ENCODE data around the gene CCDC192.

Gene CCDC192

DNA sequence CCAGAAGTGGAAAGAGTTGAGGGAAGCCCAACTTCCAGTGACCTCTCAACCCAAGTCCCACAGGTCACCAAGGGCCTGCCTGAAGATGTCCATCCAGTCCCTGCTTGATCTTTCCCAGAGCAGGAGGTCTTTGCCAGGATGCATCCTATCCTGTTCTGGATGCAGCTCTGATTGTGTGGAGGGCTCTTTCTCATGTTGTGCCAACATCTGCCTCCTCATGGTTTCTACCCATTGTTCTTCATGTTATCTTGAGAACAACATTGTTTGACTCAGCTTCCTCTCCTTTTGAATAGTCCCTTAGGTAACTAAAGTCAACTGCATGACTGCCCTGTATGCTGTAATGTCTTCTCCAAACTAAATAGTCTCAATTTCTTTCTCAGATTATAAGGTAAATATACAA, 169.3 kb downstream of the CCDC192 start:
- H4K20me1 ChIP-seq (ENCODE audit: insufficient read depth): no peaks in the 10 kb centered on the region
- H3K27me3 ChIP-seq (ENCODE audit: insufficient read depth, low read depth): no peaks in the 10 kb centered on the region
- TF ChIP-seq, protein P1, sequence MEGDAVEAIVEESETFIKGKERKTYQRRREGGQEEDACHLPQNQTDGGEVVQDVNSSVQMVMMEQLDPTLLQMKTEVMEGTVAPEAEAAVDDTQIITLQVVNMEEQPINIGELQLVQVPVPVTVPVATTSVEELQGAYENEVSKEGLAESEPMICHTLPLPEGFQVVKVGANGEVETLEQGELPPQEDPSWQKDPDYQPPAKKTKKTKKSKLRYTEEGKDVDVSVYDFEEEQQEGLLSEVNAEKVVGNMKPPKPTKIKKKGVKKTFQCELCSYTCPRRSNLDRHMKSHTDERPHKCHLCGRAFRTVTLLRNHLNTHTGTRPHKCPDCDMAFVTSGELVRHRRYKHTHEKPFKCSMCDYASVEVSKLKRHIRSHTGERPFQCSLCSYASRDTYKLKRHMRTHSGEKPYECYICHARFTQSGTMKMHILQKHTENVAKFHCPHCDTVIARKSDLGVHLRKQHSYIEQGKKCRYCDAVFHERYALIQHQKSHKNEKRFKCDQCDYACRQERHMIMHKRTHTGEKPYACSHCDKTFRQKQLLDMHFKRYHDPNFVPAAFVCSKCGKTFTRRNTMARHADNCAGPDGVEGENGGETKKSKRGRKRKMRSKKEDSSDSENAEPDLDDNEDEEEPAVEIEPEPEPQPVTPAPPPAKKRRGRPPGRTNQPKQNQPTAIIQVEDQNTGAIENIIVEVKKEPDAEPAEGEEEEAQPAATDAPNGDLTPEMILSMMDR (conservative IDR thresholded peaks at IDR 0.05; ENCODE audit: low read depth, low read length): no peak
- no peak overlapping the region for H2AFZ ChIP-seq (ENCODE audit: low read depth)
- H3K4me3 ChIP-seq (IDR thresholded peaks at IDR 0.05; ENCODE audit: insufficient read depth, low read depth, low read length): no peak overlapping the region
- H3K4me2 ChIP-seq: no peak overlapping the region
- H3K4me1 ChIP-seq (ENCODE audit: low read depth, poor library complexity, severe bottlenecking): peaks cover 14% of the 10 kb centered on the region
- no peaks in the 10 kb centered on the region for H3K79me2 ChIP-seq (ENCODE audit: insufficient read depth, low read depth)
- no peaks in the 10 kb centered on the region for H3K36me3 ChIP-seq (ENCODE audit: insufficient read depth)
- H3K9ac ChIP-seq: no peak overlapping the region
- no peak overlapping the region for H3K27ac ChIP-seq

DNA sequence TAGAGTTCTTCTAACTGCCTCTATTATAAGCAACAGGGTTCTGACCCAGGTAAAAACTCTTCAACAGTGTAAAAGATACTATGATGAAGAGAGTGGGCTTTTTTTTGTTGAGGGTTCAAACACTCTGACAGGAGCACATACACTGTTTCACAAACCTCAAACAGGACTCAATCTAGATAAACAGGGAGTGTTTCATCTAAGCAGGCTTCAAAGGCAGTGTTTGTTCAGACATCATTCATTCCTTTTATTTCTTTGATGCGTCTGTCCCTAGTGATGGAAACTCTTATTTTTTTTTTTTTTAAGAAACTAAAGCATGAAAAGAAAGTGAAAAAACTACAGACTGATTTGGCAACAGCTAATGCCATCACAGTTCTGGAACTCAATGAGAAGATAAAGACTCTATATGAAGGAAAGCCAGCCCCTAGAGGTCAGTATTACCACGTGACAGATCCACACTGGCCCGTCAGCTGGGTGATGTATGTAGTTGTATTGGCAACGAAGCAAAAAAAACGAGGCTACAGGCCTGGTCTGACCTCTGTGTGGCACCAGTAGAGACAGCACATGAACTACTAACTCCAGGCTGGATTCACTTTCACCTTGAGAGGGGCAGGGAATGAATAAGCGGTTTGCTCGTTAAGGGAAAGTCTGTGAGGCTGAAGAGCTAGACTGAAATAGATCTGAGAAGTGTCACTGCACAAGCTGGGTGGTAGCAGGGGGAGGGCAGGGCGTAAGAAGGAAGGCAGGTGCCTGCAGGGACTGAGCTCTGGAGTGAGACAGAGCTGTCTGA, 172.2 kb downstream of the CCDC192 start:
- H3K79me2 ChIP-seq (ENCODE audit: insufficient read depth, low read depth): no peaks in the 10 kb centered on the region
- no peak overlapping the region for H3K27ac ChIP-seq
- no peak overlapping the region for H3K9ac ChIP-seq
- H3K27me3 ChIP-seq (ENCODE audit: insufficient read depth, low read depth): no peaks in the 10 kb centered on the region
- no peaks in the 10 kb centered on the region for H4K20me1 ChIP-seq (ENCODE audit: insufficient read depth)
- H3K4me1 ChIP-seq (ENCODE audit: low read depth, poor library complexity, severe bottlenecking): peaks cover 14% of the 10 kb centered on the region
- H3K4me3 ChIP-seq (IDR thresholded peaks at IDR 0.05; ENCODE audit: insufficient read depth, low read depth, low read length): no peak overlapping the region
- peak overlapping the region; percentile 23; the same call in 1 of the 2 replicates for H3K4me2 ChIP-seq
- TF ChIP-seq, protein P1 (conservative IDR thresholded peaks at IDR 0.05; ENCODE audit: low read depth, low read length): peak; percentile 54
- peak overlapping the region; percentile 18; the same call in 1 of the 2 replicates for H2AFZ ChIP-seq (ENCODE audit: low read depth)
- no peaks in the 10 kb centered on the region for H3K36me3 ChIP-seq (ENCODE audit: insufficient read depth)

DNA sequence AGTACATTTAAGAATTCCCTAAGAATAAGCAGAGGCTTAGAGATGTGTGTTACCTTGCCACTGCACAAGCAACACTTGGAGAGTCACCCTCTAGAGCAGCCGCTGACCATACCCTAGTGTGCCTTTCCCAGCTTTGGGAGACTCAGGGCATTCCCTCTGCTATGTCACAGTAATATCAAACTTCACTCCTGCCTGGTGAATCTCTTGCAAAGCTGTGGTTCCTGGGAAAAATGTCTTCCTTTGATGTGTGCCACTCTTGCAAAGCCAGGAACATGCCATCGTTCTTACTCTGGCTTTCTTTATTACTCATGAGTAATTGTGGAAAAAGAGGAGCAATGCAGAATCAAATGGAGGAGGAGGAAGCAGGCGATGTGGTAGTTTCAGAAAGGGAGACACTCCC, 173.2 kb downstream of the CCDC192 start:
- Histone ChIP-seq H3K9ac (no peak overlapping the region), H3K27ac (no peak overlapping the region), H2AFZ (ENCODE audit: low read depth) (no peak overlapping the region)

GRCh38 chr5:127878174-127878750, 175.1 kb downstream of the CCDC192 start:
- TF ChIP-seq, protein P1 (conservative IDR thresholded peaks at IDR 0.05; ENCODE audit: low read depth, low read length): peak; percentile 47
- H3K79me2 ChIP-seq (ENCODE audit: insufficient read depth, low read depth): no peaks in the 10 kb centered on the region
- H3K27ac ChIP-seq: no peak overlapping the region
- no peak overlapping the region for H3K4me2 ChIP-seq
- H3K27me3 ChIP-seq (ENCODE audit: insufficient read depth, low read depth): no peaks in the 10 kb centered on the region
- no peaks in the 10 kb centered on the region for H4K20me1 ChIP-seq (ENCODE audit: insufficient read depth)
- peaks cover 14% of the 10 kb centered on the region for H3K4me1 ChIP-seq (ENCODE audit: low read depth, poor library complexity, severe bottlenecking)
- no peak overlapping the region for H2AFZ ChIP-seq (ENCODE audit: low read depth)
- no peak overlapping the region for H3K9ac ChIP-seq
- H3K36me3 ChIP-seq (ENCODE audit: insufficient read depth): no peaks in the 10 kb centered on the region
- H3K4me3 ChIP-seq (IDR thresholded peaks at IDR 0.05; ENCODE audit: insufficient read depth, low read depth, low read length): no peak overlapping the region

More for the DNA sequence above, 173.2 kb downstream of the CCDC192 start:
- Histone ChIP-seq H3K36me3 (ENCODE audit: insufficient read depth) (no peaks in the 10 kb centered on the region), H3K4me3 (IDR thresholded peaks at IDR 0.05; ENCODE audit: insufficient read depth, low read depth, low read length) (no peak overlapping the region), H3K4me1 (ENCODE audit: low read depth, poor library complexity, severe bottlenecking) (peaks cover 14% of the 10 kb centered on the region), H4K20me1 (ENCODE audit: insufficient read depth) (no peaks in the 10 kb centered on the region), H3K4me2 (peak overlapping the region; percentile 23; the same call in 1 of the 2 replicates), H3K79me2 (ENCODE audit: insufficient read depth, low read depth) (no peaks in the 10 kb centered on the region), H3K27me3 (ENCODE audit: insufficient read depth, low read depth) (no peaks in the 10 kb centered on the region)
- TF ChIP-seq, protein P1 (conservative IDR thresholded peaks at IDR 0.05; ENCODE audit: low read depth, low read length): no peak

All from KMS-11 (cell line).